Nephron (organoid): Measurements from ENCODE around the gene ZNF70.
A peak's percentile ranks its signal among the peaks of the same experiment; 100 is the strongest.

ENCODE experiments used
- H3K27ac Mint-ChIP-seq, 3 experiments: 2 replicates each; pipeline ENCODE4 v1.8.0; 2020; ENCODE audit warnings: mixed read lengths in 3 of 3, mild to moderate bottlenecking in 2 of 3, moderate library complexity in 1 of 3
- H3K27me3 Mint-ChIP-seq: 2 replicates; pipeline ENCODE4 v1.8.0; 2021; ENCODE audit warnings: low read depth, mild to moderate bottlenecking, moderate library complexity, mixed read lengths
- H3K36me3 Mint-ChIP-seq: 2 replicates; pipeline ENCODE4 v1.8.0; 2020; ENCODE audit warnings: low read depth, mixed read lengths
- H3K4me1 Mint-ChIP-seq: 2 replicates; pipeline ENCODE4 v1.8.0; 2020; ENCODE audit warnings: mixed read lengths
- H3K4me3 Mint-ChIP-seq, 3 experiments: 2 replicates each; pipeline ENCODE4 v1.8.0; 2020; ENCODE audit warnings: mild to moderate bottlenecking in 3 of 3, mixed read lengths in 3 of 3, moderate library complexity in 2 of 3
- H3K9me3 Mint-ChIP-seq: 2 replicates; pipeline ENCODE4 v1.8.0; 2020; ENCODE audit warnings: mixed read lengths
- TF ChIP-seq, protein P1 (sequence below), 3 experiments: fragments of 200-600 bp; sonication (generic); IDR thresholded peaks; one replicate each; pipeline ENCODE4 v1.5.0; 2021; ENCODE audit warnings: antibody characterized with exemption in 3 of 3; ENCODE audit not compliant: unreplicated experiment in 3 of 3

ZNF70 gene

DNA sequence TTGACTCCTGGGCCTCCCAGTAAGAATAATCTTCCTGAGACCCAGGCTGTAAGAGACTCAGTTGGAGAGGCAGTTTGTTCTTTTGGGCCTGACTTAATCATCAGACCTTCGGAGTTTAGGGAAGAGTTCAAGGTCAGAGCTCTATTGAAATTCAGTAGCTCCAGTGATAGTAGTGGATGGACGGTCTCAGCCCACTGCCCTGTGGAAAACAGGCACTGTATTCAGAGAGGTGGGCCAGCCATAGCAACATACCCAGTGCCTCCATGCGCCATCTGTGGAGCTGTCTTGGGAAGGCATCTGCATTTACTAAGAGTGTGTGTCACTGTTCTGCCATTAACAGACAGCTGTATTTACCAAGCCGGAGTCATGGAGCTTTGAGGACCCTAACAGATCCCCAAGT, 38.7 kb upstream of the ZNF70 start:
- H3K27ac Mint-ChIP-seq = peak overlapping the region; percentile 66 to 87 (median 75)
- H3K4me1 Mint-ChIP-seq = peaks cover 57% of the 10 kb centered on the region
- TF ChIP-seq, protein P1, sequence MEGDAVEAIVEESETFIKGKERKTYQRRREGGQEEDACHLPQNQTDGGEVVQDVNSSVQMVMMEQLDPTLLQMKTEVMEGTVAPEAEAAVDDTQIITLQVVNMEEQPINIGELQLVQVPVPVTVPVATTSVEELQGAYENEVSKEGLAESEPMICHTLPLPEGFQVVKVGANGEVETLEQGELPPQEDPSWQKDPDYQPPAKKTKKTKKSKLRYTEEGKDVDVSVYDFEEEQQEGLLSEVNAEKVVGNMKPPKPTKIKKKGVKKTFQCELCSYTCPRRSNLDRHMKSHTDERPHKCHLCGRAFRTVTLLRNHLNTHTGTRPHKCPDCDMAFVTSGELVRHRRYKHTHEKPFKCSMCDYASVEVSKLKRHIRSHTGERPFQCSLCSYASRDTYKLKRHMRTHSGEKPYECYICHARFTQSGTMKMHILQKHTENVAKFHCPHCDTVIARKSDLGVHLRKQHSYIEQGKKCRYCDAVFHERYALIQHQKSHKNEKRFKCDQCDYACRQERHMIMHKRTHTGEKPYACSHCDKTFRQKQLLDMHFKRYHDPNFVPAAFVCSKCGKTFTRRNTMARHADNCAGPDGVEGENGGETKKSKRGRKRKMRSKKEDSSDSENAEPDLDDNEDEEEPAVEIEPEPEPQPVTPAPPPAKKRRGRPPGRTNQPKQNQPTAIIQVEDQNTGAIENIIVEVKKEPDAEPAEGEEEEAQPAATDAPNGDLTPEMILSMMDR (IDR thresholded peaks at IDR 0.05; ENCODE audit: unreplicated experiment in 3 of 3) = no peak

GRCh38 chr22:23789121-23789520, 38.2 kb upstream of the ZNF70 start:
- H3K4me1 Mint-ChIP-seq = peaks cover 60% of the 10 kb centered on the region
- H3K27ac Mint-ChIP-seq = peak overlapping the region; percentile 66 to 87 (median 75)

More for the DNA sequence above, 38.7 kb upstream of the ZNF70 start:
- Mint-ChIP-seq H3K36me3 (peaks cover 32% of the 10 kb centered on the region), H3K9me3 (no peaks in the 10 kb centered on the region), H3K4me3 (peak overlapping the region; percentile 92 to 97 (median 95)), H3K27me3 (no peaks in the 10 kb centered on the region)

GRCh38 chr22:23787910-23788309, 37.0 kb upstream of the ZNF70 start:
- Mint-ChIP-seq H3K36me3 (peaks cover 20% of the 10 kb centered on the region), H3K4me1 (peaks cover 55% of the 10 kb centered on the region), H3K9me3 (no peaks in the 10 kb centered on the region), H3K27me3 (no peaks in the 10 kb centered on the region), H3K4me3 (peak overlapping the region; percentile 92 to 97 (median 95)), H3K27ac (peak overlapping the region; percentile 98 to 100 (median 99))
- TF ChIP-seq, protein P1 (IDR thresholded peaks at IDR 0.05; ENCODE audit: unreplicated experiment in 3 of 3) = no peak

More at GRCh38 chr22:23789121-23789520, 38.2 kb upstream of the ZNF70 start:
- Mint-ChIP-seq H3K9me3 (no peaks in the 10 kb centered on the region), H3K27me3 (no peaks in the 10 kb centered on the region), H3K36me3 (peaks cover 27% of the 10 kb centered on the region), H3K4me3 (peak overlapping the region; percentile 92 to 97 (median 95))
- TF ChIP-seq, protein P1 (IDR thresholded peaks at IDR 0.05; ENCODE audit: unreplicated experiment in 3 of 3) = no peak

DNA sequence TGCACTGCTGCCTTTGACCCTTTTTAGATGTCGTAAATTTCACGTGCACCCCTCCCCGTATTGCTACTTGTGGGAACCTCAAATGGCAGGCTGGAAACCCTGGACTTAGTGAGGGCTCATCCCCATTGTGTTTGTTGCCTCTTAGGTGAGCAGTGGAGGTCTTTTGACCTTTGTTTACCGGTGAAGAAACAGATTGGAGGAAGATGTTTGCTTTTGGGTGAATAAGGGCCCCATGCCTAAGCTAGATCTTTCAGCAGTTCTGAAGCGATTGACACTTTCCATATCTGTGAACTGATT, 36.6 kb upstream of the ZNF70 start:
- no peaks in the 10 kb centered on the region for H3K9me3 Mint-ChIP-seq
- H3K27me3 Mint-ChIP-seq = no peaks in the 10 kb centered on the region
- H3K36me3 Mint-ChIP-seq = peaks cover 17% of the 10 kb centered on the region
- H3K4me3 Mint-ChIP-seq = peak overlapping the region; percentile 92 to 97 (median 95)
- peak overlapping the region; percentile 98 to 100 (median 99) for H3K27ac Mint-ChIP-seq
- TF ChIP-seq, protein P1 (IDR thresholded peaks at IDR 0.05; ENCODE audit: unreplicated experiment in 3 of 3) = no peak
- peaks cover 51% of the 10 kb centered on the region for H3K4me1 Mint-ChIP-seq

DNA sequence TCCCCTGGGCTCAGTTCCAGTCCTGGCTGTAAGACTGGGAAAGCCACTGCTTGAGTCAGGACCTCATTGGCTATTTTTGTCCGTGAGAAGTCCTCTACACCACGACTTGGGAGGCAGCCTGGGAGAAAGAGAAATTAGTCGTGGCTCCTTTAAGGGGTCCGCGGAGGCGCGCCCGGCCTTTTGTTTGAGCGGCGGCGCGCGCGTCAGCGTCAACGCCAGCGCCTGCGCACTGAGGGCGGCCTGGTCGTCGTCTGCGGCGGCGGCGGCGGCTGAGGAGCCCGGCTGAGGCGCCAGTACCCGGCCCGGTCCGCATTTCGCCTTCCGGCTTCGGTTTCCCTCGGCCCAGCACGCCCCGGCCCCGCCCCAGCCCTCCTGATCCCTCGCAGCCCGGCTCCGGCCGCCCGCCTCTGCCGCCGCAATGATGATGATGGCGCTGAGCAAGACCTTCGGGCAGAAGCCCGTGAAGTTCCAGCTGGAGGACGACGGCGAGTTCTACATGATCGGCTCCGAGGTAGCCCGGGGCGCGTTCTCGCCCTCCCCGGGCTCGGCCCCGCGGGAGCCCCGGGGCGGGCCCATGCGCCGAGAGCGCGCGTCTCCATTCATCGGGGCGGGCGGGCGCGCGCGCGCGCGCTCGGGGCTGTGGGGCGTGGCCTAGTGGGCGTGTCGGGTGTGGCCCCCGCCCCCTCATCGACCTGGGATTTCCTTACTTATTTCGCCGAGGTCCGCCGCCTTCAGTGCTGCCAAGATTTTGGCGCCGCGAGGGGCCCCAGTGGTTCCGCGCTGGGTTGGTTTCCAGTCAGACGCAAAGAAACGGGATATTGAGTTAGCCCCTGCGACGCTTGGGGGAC, 36.1 kb upstream of the ZNF70 start, which contains the start of gene SMARCB1:
Gene SMARCB1 (plus strand): TSS at position 215 of the 848 bp plus-strand sequence. CDS start 204 bp downstream, at position 419.
- Mint-ChIP-seq H3K27me3 (no peaks in the 10 kb centered on the region), H3K9me3 (no peaks in the 10 kb centered on the region), H3K27ac (peak within 1 kb of the TSS; percentile 98 to 100 (median 99)), H3K4me1 (peaks cover 46% of the 10 kb centered on the region), H3K36me3 (peaks cover 11% of the 10 kb centered on the region), H3K4me3 (peak within 1 kb of the TSS; percentile 92 to 97 (median 95))
- TF ChIP-seq, protein P1 (IDR thresholded peaks at IDR 0.05; ENCODE audit: unreplicated experiment in 3 of 3) = no peak
